ENCODE measurements around the gene OSGEP.

Gene OSGEP

GRCh38 chr14:20412876-20413743 lies 41.5 kb downstream of the OSGEP start, which contains the start of gene TEP1 (continued):
- TF ChIP-seq ZNF394 (tag by site-specific recombination; IDR thresholded peaks at IDR 0.05; ENCODE audit: borderline replicate concordance), result peak; percentile 51; the same call in 1 of the 2 replicates
- peak; percentile 49 for TF ChIP-seq ZNF629 (tag by site-specific recombination; IDR thresholded peaks at IDR 0.05)
- TF ChIP-seq, protein P1, sequence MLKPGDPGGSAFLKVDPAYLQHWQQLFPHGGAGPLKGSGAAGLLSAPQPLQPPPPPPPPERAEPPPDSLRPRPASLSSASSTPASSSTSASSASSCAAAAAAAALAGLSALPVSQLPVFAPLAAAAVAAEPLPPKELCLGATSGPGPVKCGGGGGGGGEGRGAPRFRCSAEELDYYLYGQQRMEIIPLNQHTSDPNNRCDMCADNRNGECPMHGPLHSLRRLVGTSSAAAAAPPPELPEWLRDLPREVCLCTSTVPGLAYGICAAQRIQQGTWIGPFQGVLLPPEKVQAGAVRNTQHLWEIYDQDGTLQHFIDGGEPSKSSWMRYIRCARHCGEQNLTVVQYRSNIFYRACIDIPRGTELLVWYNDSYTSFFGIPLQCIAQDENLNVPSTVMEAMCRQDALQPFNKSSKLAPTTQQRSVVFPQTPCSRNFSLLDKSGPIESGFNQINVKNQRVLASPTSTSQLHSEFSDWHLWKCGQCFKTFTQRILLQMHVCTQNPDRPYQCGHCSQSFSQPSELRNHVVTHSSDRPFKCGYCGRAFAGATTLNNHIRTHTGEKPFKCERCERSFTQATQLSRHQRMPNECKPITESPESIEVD (tag by site-specific recombination; IDR thresholded peaks at IDR 0.05), result no peak
- TF ChIP-seq ZNF133 (tag by site-specific recombination; IDR thresholded peaks at IDR 0.05), result 0 out of 2 replicates have a peak, but pooled peaks have one; percentile 22
- no peak for TF ChIP-seq ZNF670 (tag by site-specific recombination; IDR thresholded peaks at IDR 0.05; ENCODE audit: low read depth)
- TF ChIP-seq KLF16 (tag by site-specific recombination; IDR thresholded peaks at IDR 0.05), result peak; percentile 73
- TF ChIP-seq SP7 (tag by site-specific recombination; IDR thresholded peaks at IDR 0.05), result peak; percentile 78
- peak; percentile 85 for TF ChIP-seq ZNF561 (tag by site-specific recombination; IDR thresholded peaks at IDR 0.05; ENCODE audit: borderline replicate concordance)
- TF ChIP-seq, protein P2, sequence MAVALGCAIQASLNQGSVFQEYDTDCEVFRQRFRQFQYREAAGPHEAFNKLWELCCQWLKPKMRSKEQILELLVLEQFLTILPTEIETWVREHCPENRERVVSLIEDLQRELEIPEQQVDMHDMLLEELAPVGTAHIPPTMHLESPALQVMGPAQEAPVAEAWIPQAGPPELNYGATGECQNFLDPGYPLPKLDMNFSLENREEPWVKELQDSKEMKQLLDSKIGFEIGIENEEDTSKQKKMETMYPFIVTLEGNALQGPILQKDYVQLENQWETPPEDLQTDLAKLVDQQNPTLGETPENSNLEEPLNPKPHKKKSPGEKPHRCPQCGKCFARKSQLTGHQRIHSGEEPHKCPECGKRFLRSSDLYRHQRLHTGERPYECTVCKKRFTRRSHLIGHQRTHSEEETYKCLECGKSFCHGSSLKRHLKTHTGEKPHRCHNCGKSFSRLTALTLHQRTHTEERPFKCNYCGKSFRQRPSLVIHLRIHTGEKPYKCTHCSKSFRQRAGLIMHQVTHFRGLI (tag by site-specific recombination; IDR thresholded peaks at IDR 0.05), result peak; percentile 78
- TF ChIP-seq SP3 (tag by site-specific recombination; IDR thresholded peaks at IDR 0.05), result peak; percentile 88
- no peak for TF ChIP-seq ZNF837 (tag by site-specific recombination; IDR thresholded peaks at IDR 0.05)
- TF ChIP-seq ZNF302 (tag by site-specific recombination; IDR thresholded peaks at IDR 0.05; ENCODE audit: low read depth), result no peak
- no peak for TF ChIP-seq ZNF792 (tag by site-specific recombination; IDR thresholded peaks at IDR 0.05)
- TF ChIP-seq KLF7 (tag by site-specific recombination; IDR thresholded peaks at IDR 0.05; ENCODE audit: borderline replicate concordance), result peak; percentile 70
- TF ChIP-seq ZEB2 (tag by site-specific recombination; IDR thresholded peaks at IDR 0.05), result peak; percentile 88
- TF ChIP-seq ZNF658 (tag by site-specific recombination; IDR thresholded peaks at IDR 0.05), result no peak
- TF ChIP-seq SALL2 (tag by site-specific recombination; IDR thresholded peaks at IDR 0.05; ENCODE audit: borderline replicate concordance), result no peak
- TF ChIP-seq HIC1 (tag by site-specific recombination; IDR thresholded peaks at IDR 0.05), result peak; percentile 81
- 0 out of 2 replicates have a peak, but pooled peaks have one; percentile 27 for TF ChIP-seq ZNF76 (tag by site-specific recombination; IDR thresholded peaks at IDR 0.05; ENCODE audit: borderline replicate concordance, low read depth)
- TF ChIP-seq GLIS1 (tag by site-specific recombination; IDR thresholded peaks at IDR 0.05), result peak; percentile 57
- TF ChIP-seq, protein P3, sequence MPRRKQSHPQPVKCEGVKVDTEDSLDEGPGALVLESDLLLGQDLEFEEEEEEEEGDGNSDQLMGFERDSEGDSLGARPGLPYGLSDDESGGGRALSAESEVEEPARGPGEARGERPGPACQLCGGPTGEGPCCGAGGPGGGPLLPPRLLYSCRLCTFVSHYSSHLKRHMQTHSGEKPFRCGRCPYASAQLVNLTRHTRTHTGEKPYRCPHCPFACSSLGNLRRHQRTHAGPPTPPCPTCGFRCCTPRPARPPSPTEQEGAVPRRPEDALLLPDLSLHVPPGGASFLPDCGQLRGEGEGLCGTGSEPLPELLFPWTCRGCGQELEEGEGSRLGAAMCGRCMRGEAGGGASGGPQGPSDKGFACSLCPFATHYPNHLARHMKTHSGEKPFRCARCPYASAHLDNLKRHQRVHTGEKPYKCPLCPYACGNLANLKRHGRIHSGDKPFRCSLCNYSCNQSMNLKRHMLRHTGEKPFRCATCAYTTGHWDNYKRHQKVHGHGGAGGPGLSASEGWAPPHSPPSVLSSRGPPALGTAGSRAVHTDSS (tag by site-specific recombination; IDR thresholded peaks at IDR 0.05), result peak; percentile 38; the same call in 1 of the 2 replicates
- no peak for TF ChIP-seq ZNF544 (tag by site-specific recombination; IDR thresholded peaks at IDR 0.05)
- TF ChIP-seq ZNF211 (tag by site-specific recombination; IDR thresholded peaks at IDR 0.05; ENCODE audit: low read depth), result no peak
- TF ChIP-seq KLF1 (tag by site-specific recombination; IDR thresholded peaks at IDR 0.05), result peak; percentile 64; the same call in 1 of the 2 replicates
- TF ChIP-seq GLIS2 (tag by site-specific recombination; IDR thresholded peaks at IDR 0.05), result peak; percentile 78
- TF ChIP-seq ZNF341 (tag by site-specific recombination; IDR thresholded peaks at IDR 0.05; ENCODE audit: low read depth), result peak; percentile 100
